Sigmoid colon (tissue), 4 donors: ENCODE data around the gene SPTA1.

Experiments
- CTCF ChIP-seq, 4 experiments: fragments of 450-650 bp in 3 of 4; fragments of 200-600 bp in 1 of 4; IDR thresholded peaks; one replicate each; pipeline ENCODE4 v1.5.1; 2016 to 2019; ENCODE audit warnings: antibody characterized with exemption in 4 of 4, mild to moderate bottlenecking in 3 of 4, moderate library complexity in 2 of 4
- EP300 ChIP-seq, 4 donors: sonication (generic); formaldehyde crosslinking; IDR thresholded peaks; one replicate each; pipeline ENCODE4 v1.6.1; 2017; ENCODE audit warnings: antibody characterized with exemption in 4 of 4
- POLR2A ChIP-seq, 2 donors: fragments of 450-650 bp; IDR thresholded peaks; one replicate each; pipeline ENCODE4 v1.6.1; 2016; ENCODE audit warnings: antibody characterized with exemption in 2 of 2, mild to moderate bottlenecking in 2 of 2, moderate library complexity in 2 of 2
- POLR2AphosphoS5 ChIP-seq, 4 donors: sonication (generic); formaldehyde crosslinking; IDR thresholded peaks; one replicate each; pipeline ENCODE4 v1.6.1; 2017; ENCODE audit warnings: antibody characterized with exemption in 4 of 4

DNA sequence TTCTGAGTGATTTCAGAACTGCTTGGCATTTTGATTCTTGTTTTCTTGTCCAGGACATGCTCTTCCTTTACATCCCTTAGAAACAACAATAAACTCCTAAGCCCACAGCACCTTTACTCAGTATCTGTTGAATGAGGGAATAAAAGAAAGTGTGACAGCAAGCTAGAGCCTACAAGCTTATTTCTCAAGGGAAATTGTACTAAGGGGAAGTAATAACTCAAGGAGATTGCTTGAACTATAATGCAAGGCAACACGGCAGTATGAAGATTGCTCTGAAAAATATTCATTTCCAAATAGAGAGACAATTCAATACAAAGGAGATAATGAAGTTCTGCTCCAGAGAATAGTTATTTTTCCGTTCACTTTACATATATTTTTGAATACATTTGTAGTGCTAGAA is 122.7 kb downstream of the SPTA1 start:
- TF ChIP-seq CTCF (IDR thresholded peaks at IDR 0.05) (no peak), POLR2A (IDR thresholded peaks at IDR 0.05) (no peak), EP300 (IDR thresholded peaks at IDR 0.05) (no peak), POLR2AphosphoS5 (IDR thresholded peaks at IDR 0.05) (no peak)
